Right renal cortex interstitium (tissue), 3 donors: ENCODE data around the gene COL23A1. TPM values are rescaled to one million over a fixed set of nuclear protein-coding genes. Genes with fewer than 3 reads are reported as not detected.
"Not testable (repeated sequence)": the region's sequence is repeated elsewhere in the genome, so short reads cannot be mapped to it uniquely, and the experiment has no call there.

Experiments
- DNase-seq, 3 donors: peaks; one replicate each; pipeline ENCODE4 v3.0.0-alpha.2; 2013; ENCODE audit warnings: low read depth in 3 of 3, low spot score in 2 of 3
- polyA plus RNA-seq, 3 donors: library from polyadenylated mRNA; unstranded; fragments of 120-200 nt; gene quantifications; one replicate each; pipeline ENCODE4 v1.2.1, GENCODE V29; 2013; ENCODE audit not compliant: insufficient read length in 3 of 3

COL23A1 gene
- polyA plus RNA-seq, 3 donors, result 4.8 to 5.2 (median 4.9) TPM

GRCh38 chr5:178319541-178320041, 270.6 kb downstream of the COL23A1 start:
- no peak for DNase-seq

GRCh38 chr5:178318893-178319292, 271.3 kb downstream of the COL23A1 start:
- no peak for DNase-seq

- no peak for DNase-seq
Observed at GRCh38 chr5:178318382-178318781, 271.8 kb downstream of the COL23A1 start.

GRCh38 chr5:178317727-178318126, 272.5 kb downstream of the COL23A1 start:
- not testable (repeated sequence) for DNase-seq

- DNase-seq, result no peak
Observed at GRCh38 chr5:178314961-178315820, 275.0 kb downstream of the COL23A1 start.

GRCh38 chr5:178314061-178314660, 276.0 kb downstream of the COL23A1 start:
- DNase-seq, result no peak

- DNase-seq, result no peak
Observed at GRCh38 chr5:178313316-178313715, 276.9 kb downstream of the COL23A1 start.

GRCh38 chr5:178312880-178313282, 277.3 kb downstream of the COL23A1 start:
- DNase-seq, result no peak

GRCh38 chr5:178310130-178310865, 279.9 kb downstream of the COL23A1 start:
- no peak for DNase-seq

- no peak for DNase-seq
Observed at GRCh38 chr5:178309271-178310013, 280.8 kb downstream of the COL23A1 start.

GRCh38 chr5:178308541-178309092, 281.6 kb downstream of the COL23A1 start:
- no peak for DNase-seq

GRCh38 chr5:178307267-178308045, 282.7 kb downstream of the COL23A1 start:
- no peak for DNase-seq

- no peak for DNase-seq
Observed at GRCh38 chr5:178306430-178307225, 283.6 kb downstream of the COL23A1 start.

GRCh38 chr5:178305801-178306200, 284.4 kb downstream of the COL23A1 start:
- DNase-seq, result no peak

GRCh38 chr5:178304761-178305645, 285.2 kb downstream of the COL23A1 start:
- no peak for DNase-seq

- no peak for DNase-seq
Observed at GRCh38 chr5:178304016-178304415, 286.2 kb downstream of the COL23A1 start.

GRCh38 chr5:178302321-178302720, 287.9 kb downstream of the COL23A1 start:
- DNase-seq, result not testable (repeated sequence)

- DNase-seq, result no peak
Observed at GRCh38 chr5:178301641-178302040, 288.6 kb downstream of the COL23A1 start.
